Measurements from ENCODE around the gene SLC35B2.
"Not testable (repeated sequence)": the region's sequence is repeated elsewhere in the genome, so short reads cannot be mapped to it uniquely, and the experiment has no call there.

The SLC35B2 gene

GRCh38 chr6:44232676-44233566 is 24.4 kb downstream of the SLC35B2 start:
- no peak for DNase-seq

DNA sequence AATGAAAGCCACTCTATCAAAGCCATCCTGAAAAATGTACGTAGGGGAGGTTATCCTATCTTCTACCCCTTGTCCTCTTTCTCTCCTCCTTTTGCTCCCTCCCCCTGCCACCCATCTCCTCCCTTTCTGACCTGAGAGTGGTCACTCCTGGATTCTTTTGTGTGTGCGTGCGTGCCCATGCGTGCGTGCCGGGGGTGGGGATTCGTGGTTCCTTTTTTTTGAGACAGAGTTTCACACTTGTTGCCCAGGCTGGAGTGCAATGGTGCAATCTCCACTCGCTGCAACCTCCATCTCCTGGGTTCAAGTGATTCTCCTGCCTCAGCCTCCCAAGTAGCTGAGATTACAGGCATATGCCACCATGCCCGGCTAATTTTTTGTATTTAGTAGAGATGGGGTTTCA is 25.9 kb downstream of the SLC35B2 start:
- not testable (repeated sequence) for DNase-seq

DNA sequence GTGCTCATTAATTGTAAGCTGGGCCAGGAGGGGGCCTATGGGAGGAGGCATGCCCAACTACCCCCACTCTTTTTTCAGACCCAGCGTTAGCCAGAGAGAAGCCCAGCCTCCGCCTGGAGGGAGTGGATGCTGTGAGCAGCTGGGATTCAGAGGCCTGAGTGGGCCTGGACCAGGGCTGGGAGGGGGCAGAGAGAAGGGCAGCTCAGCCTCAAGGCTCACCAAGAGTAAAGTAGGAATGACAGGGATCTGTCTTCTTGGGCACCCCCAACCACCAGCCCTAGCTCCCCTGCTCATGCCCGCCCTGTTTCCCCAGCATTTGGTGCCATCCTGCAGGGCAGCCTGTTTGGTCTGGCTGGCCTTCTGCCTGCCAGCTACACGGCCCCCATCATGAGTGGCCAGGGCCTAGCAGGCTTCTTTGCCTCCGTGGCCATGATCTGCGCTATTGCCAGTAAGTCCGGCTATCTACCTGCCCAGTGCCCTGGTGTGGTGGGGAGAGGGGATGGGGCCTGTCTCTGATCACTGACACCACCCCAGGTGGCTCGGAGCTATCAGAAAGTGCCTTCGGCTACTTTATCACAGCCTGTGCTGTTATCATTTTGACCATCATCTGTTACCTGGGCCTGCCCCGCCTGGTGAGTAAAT is 27.2 kb downstream of the SLC35B2 start:
- no peak for DNase-seq

DNA sequence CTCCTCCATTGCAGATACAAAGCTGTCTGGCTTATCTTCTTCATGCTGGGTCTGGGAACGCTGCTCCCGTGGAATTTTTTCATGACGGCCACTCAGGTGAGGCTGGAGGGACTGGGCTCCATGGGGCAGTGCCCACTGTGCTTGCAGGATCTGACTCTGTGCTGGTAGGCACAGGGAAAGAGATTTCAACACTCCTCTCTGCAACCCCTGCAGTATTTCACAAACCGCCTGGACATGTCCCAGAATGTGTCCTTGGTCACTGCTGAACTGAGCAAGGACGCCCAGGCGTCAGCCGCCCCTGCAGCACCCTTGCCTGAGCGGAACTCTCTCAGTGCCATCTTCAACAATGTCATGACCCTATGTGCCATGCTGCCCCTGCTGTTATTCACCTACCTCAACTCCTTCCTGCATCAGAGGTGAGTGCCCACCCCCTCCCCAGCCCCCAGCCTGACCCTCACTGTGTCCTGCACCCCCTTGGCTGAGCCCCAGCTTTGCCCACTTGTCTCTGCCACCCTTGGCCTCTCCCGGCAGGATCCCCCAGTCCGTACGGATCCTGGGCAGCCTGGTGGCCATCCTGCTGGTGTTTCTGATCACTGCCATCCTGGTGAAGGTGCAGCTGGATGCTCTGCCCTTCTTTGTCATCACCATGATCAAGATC is 27.8 kb downstream of the SLC35B2 start:
- DNase-seq = no peak

- DNase-seq = no peak
These were observed 28.5 kb downstream of the SLC35B2 start for GRCh38 chr6:44228836-44229235.

GRCh38 chr6:44228433-44228832 is 28.9 kb downstream of the SLC35B2 start:
- DNase-seq = no peak

GRCh38 chr6:44228031-44228430 is 29.3 kb downstream of the SLC35B2 start:
- DNase-seq = no peak

DNA sequence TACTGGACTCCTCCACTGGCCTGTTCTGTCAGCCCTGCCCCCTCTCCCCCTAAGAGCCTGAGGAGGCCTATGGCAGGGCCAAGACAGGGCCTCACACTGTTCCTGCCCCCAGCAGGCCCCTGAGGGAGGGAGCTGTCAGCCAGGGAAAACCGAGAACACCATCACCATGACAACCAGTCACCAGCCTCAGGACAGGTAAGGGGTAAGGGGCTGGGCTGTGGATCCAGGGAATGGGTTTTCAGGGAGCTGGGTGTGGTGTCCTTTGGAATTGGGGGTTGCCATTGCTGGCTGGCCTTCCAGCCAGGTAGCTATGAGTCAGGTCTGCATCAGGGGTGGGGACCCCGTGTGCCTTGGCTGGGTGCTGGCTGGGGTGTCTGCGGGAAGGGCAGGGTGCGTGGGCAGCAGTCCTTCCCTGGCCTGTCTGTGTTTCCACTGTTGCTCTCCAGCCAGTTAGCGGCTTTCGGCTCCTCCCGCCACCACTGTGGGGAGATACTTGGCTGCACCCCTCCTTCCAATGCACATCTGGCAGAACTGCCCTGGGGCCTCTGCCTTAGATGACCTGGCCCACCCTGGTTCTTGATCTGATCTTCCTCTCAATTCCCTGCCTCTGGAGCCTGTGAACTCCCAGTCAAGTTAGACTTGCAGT is 30.1 kb downstream of the SLC35B2 start:
- peak; percentile 9 for DNase-seq

DNA sequence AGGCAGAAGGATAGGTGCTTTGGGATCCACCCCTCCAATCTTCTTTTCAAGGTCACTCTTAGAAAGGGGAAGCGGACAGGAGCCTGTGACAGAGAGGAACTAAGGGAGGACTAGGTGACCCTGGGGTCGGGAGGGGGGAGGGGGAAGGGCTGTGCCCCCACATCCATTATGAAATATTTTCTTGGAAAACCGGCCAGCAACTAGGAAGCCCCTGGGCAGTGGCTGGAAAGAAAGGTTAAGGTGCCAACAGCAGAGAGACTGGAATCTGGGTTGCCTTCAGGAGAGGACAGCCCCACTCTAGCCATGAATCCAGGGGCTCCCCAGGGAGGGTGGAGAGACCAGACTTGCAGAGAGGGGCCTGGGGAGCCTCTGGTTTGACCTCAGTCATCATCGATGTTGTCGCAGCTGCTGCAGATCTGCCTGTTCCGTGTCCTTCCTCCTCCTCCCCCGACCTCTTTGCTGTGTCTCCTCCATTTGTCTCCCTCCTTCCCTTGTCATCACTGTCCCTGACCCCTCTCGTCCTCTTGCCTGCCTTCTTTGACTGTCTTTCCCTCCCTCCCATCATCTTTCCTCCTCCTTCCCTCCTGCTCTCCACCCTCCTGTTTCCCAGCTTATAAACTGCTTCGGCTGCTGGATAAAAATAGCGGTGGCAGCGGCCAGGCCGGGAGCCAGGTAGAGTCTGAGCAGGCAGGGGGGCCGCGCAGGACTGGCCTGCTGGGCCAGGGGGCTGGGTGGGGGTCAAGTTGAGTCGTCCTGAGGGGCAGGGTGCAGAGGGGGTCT is 30.8 kb downstream of the SLC35B2 start:
- DNase-seq = no peak

- no peak for DNase-seq
These were observed 31.6 kb downstream of the SLC35B2 start for GRCh38 chr6:44225579-44226325.

GRCh38 chr6:44224965-44225305 is 32.4 kb downstream of the SLC35B2 start:
- DNase-seq = no peak

- DNase-seq = no peak
These were observed 33.0 kb downstream of the SLC35B2 start for GRCh38 chr6:44224029-44224964.

DNA sequence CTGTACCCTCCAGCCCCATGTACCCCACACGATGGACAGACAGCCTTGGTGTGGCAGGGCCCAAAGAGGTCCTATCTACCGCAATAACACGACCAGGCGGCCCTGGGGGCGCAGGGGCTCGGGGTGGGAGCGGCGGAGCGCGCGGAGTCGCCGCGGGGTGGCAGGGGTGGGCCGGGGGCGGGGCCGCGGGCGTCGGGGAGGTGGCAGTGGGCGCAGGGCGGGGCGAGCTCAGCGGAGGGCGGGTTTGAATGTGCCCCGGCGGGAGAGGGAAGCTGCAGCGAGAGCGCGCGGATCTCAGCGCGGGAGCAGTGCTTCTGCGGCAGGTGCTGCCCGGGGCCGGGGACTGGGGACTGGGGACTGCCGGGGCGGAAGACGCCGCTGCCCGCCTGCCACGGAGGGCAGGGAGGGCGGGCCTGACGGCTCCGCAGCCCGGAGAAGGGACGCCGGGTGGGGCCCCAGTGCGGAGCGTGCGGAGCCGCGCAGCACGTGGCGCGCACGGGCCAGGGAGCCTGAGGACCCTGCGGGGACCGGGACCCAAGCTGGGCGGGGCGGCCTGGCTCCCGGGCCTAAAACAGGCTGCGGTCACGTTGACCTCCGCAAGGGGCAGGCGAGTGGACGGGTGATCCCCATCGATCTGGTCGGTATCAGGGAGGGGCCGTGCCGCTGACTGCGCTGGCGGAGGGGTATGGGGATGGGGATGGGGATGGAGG is 33.9 kb downstream of the SLC35B2 start, which contains the start of gene SLC29A1:
SLC29A1 (plus strand) TSS at position 277 of the 710 bp plus-strand sequence. CDS start 3,719 bp downstream, outside the sequence.
- peak; percentile 45 for DNase-seq

DNA sequence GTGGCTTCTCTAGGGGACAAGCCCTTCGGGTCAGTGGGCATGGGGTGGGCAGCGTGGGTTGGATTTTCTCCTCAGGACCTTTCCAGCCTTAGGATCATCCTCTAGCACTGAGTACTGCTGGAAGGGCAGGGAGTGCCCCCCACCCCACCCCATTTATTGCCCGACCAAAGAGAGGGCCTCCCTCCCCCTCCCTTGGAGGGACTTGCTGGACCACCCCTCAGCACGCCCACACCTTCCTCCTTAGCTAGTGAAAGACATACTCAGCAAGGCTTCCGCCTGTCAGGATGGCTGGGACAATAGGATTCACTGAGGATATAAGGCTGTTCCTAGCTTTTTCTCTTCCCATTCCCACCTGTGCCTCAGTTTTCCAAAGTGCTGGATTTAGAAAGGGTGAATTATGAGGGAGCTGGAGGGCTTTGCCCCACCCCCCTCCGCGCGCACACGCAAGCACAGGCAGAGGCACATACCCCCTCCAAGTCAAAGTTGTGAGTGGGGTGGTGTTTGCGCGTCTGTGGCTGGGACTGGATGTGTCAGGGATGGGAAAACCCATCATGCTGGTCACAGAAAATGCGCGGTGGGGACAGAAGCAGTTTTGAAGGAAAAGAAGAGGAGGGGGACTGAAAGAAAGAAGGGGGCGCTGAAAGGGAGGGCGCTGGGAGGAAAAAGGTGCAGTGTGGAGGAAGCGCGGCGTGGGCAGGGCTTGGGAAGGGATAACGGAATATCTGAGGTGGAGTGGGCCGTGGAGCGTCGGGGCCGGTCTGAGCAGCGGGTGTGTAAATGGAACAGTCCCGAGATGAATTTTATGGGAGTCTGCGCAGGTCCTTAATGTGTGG is 34.6 kb downstream of the SLC35B2 start:
- no peak for DNase-seq

GRCh38 chr6:44221961-44222335 is 35.4 kb downstream of the SLC35B2 start:
- DNase-seq = no peak

DNA sequence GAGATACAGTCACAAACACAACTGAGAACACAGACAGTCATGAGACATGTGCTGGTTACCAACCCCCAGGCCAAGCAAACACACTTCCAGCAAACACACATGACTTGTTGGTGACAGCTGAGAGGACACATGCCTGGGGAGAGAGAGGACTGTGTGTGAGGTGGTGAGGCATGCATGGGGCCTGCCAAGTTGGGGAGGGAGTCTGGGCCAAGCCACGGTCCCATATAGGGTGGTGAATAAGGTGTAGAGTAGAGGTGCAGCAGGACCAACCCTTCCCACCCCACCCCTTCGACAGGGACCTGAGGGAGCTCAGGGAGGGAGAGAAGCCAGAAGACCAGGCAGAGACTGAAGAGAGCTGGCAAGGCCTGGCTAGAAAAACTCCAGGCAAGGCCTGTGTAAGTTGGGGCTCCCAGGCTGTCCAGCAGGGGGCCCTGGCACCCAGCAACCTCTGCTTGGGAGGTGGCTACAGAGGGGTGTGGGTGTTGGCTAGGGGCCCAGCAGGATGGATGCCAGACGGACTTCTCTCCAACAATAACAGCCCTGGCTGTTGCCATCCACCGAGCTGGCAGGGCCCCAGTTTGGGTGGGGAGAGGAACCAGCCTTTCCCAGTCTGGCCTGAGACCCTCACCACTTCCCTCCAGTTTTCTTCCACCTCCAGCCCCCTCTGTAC is 35.9 kb downstream of the SLC35B2 start:
- no peak for DNase-seq

- no peak for DNase-seq
These were observed 36.4 kb downstream of the SLC35B2 start for GRCh38 chr6:44220913-44221290.
